H1 (cell line): ENCODE measurements around the gene RAI2.

Experiments used
- CHD1 ChIP-seq: IDR thresholded peaks from 2 replicates; pipeline ENCODE4 v1.6.1; 2012; ENCODE audit warnings: low read depth, low read length, improper control_type of control experiment
- CREB1 ChIP-seq: IDR thresholded peaks from 2 replicates; pipeline ENCODE4 v1.6.1; 2012; ENCODE audit warnings: inconsistent platforms
- CTCF ChIP-seq, 3 experiments: IDR thresholded peaks; 1 replicate in 2 of 3; 2 replicates in 1 of 3; pipeline versions ENCODE4 v1.5.1 to v1.6.1; 2011; ENCODE audit warnings: low read length in 3 of 3, mild to moderate bottlenecking in 3 of 3, inconsistent platforms in 2 of 3, low read depth in 1 of 3, moderate library complexity in 1 of 3; ENCODE audit not compliant: insufficient read depth in 1 of 3; ENCODE audit errors: control extremely low read depth in 1 of 3
- E2F6 ChIP-seq: IDR thresholded peaks from 2 replicates; pipeline ENCODE4 v1.6.1; 2012; ENCODE audit warnings: inconsistent platforms
- EP300 ChIP-seq, 2 experiments: IDR thresholded peaks; 1 replicate in 1 of 2; 2 replicates in 1 of 2; pipeline ENCODE4 v1.6.1; 2011 to 2012; ENCODE audit warnings: low read depth in 2 of 2, low read length in 2 of 2, mild to moderate bottlenecking in 2 of 2, borderline replicate concordance in 1 of 2, inconsistent platforms in 1 of 2, moderate library complexity in 1 of 2
- EZH2 ChIP-seq: fragments of 200-600 bp; sonication (generic); IDR thresholded peaks from 2 replicates; pipeline ENCODE4 v1.7.1; 2012; ENCODE audit warnings: low read depth, mild to moderate bottlenecking, moderate library complexity, low read length, inconsistent platforms; ENCODE audit not compliant: severe bottlenecking
- FOSL1 ChIP-seq: IDR thresholded peaks from 2 replicates; pipeline ENCODE4 v1.6.1; 2011; ENCODE audit warnings: mild to moderate bottlenecking, low read depth, low read length, moderate library complexity; ENCODE audit not compliant: insufficient read depth
- RFX5 ChIP-seq: IDR thresholded peaks from 2 replicates; pipeline ENCODE4 v1.6.1; 2011; ENCODE audit warnings: low read depth, low read length, improper control_type of control experiment, borderline replicate concordance
- SIN3A ChIP-seq, 2 experiments: IDR thresholded peaks in 1 of 2; conservative IDR thresholded peaks in 1 of 2; 2 replicates each; pipeline ENCODE4 v1.6.1; 2011 to 2012; ENCODE audit warnings: low read length in 2 of 2, improper control_type of control experiment in 1 of 2, low read depth in 1 of 2, mild to moderate bottlenecking in 1 of 2

- TF ChIP-seq RFX5 (no peak), CTCF (IDR thresholded peaks at IDR 0.05; ENCODE audit: control extremely low read depth in 1 of 3, insufficient read depth in 1 of 3, low read depth in 1 of 3, low read length in 3 of 3) (no peak), EZH2 (no peak), E2F6 (no peak), CHD1 (no peak), EP300 (IDR thresholded peaks at IDR 0.05; ENCODE audit: borderline replicate concordance in 1 of 2, low read depth in 2 of 2, low read length in 2 of 2) (no peak), CREB1 (no peak), FOSL1 (no peak), SIN3A (conservative IDR thresholded peaks at IDR 0.05 in 1 of 2, IDR thresholded peaks at IDR 0.05 in 1 of 2; ENCODE audit: low read depth in 1 of 2, low read length in 2 of 2) (no peak)
These were observed 34.2 kb downstream of the RAI2 start for GRCh38 chrX:17826609-17827496.
